ENCODE measurements around the gene PPP2R3A.
A peak's percentile ranks its signal among the peaks of the same experiment; 100 is the strongest.
"Not testable (repeated sequence)": the region's sequence is repeated elsewhere in the genome, so short reads cannot be mapped to it uniquely, and the experiment has no call there.

The PPP2R3A gene

DNA sequence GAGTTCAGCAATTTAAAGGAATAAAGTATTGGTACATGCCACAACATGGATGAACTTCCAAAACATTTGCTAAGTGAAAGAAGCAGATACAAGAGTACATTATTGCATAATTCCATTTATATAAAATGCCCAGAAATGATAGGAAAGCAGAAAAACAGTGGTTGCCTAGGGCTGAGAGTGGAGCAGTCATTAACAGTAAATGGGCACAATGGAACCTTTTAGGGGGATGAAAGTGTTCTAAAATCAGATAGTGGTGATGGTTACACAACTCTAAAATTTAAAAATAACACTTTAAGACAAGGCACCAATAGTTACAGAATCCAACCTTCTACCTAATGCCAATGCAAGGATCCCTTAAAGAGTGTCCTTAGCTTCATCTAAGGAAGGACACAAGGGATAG, 196.0 kb downstream of the PPP2R3A start:
- DNase-seq: no peak

DNA sequence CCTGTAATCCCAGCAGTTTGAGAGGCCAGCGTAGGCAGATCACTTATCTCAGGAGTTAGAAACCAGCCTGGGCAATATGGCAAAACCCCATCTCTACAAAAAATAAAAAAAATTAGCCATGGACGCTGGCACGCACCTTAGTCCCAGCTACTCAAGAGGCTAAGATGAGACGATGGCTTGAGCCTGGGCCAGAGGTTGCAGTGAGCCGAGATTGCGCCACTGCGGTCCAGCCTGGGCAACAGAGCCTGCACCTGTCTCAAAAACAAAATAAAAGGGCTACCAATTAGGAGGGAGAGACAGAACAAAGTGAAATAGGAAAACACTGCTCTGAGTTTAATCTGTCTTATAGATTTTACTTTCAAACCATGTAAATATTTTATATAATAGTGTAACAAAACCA, 196.8 kb downstream of the PPP2R3A start:
- no peak for DNase-seq

DNA sequence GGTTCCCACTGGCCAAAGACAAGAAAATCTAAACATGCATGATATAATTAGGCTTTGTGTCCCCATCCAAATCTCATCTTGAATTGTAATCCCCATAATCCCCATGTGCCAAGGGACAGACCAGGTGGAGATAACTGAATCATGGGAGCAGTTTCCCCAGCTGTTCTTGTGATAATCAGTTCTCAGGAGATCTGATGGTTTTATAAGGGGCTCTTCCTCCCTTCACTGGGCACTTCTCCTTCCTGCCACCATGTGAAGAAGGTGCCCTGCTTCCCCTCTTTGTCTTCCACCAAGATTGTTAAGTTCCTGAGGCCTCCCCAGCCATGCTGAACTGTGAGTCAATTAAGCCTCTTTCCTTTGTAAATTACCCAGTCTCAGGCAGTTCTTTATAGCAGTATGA, 198.1 kb downstream of the PPP2R3A start:
- DNase-seq: not testable (repeated sequence)

DNA sequence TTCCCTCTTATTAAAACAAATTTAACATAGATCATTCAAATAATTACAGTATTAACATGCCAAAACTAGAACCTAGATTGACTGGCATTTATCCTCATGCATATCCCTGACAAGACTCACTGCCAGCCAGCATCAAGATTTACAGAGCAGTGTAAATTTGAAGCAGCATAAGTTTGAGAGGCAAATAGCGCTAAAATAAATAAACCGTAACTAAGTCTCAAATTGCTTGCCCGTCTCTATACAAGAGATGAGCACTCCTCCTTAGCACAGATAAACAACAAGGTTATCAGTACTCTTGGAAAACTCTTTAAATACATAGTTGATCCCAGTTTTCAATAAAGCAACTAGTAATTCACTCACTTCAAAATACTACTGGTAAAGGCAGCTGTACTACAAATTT, 201.0 kb downstream of the PPP2R3A start:
- peak; percentile 22 for DNase-seq

DNA sequence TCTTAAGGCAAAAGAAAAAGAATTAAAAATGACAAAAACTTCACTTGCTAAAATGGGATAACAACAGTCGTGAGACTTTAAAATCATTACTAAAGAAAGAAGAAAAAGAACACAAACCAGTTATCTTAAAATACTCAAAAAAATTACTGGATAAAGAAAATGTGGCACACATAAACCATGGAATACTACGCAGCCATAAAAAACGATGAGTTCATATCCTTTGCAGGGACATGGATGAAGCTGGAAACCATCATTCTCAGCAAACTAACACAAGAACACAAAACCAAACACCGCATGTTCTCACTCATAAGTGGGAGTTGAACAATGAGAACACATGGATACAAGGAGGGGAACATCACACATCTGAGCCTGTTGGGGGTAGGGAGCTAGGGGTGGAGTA, 202.7 kb downstream of the PPP2R3A start:
- DNase-seq: not testable (repeated sequence)

DNA sequence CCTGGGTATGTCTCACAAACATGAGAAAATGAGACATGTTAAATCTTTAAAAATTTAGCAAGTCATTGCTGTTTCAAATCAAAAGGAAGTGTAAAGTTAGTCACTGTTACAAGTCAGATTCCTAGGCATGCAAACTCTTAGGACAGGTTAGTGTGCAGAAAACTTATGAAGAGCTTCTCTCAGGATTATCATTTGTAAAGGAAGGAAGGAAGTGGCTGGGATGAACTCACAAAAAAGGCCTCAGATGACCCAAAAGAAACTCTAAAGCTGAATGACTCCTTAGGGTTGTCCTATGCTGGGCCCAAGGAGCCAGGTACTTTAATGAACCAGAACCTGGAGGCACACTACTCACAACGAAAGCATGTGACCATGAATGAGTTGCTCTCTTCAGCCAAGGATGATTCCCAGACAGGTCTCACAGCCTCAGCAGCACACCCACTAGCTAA, 205.6 kb downstream of the PPP2R3A start:
- no peak for DNase-seq

DNA sequence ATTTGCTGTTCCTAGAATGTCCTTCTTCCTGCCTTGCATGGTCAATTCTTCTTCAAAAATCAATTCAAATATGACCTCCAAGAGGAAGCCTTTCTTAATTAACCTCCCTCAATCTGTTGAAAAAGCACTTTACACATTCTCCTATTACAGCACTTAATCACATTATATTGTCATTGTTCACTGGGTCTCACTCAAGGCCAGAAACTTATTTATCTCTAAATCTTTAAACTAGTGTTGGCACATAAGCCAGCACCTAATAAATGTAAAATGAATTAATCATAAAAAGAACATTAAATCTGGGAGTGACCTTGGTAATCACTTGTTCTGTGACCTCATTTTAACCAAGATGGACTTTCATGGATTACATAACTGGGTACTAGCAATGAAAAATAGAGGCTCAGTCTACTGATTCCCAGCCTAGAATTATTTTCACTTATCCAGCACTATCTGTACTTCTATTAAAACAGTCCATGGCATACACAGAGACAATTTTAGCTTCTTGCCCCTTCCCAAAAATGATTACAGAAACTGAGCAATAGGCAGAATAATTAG, 208.5 kb downstream of the PPP2R3A start:
- DNase-seq: no peak

DNA sequence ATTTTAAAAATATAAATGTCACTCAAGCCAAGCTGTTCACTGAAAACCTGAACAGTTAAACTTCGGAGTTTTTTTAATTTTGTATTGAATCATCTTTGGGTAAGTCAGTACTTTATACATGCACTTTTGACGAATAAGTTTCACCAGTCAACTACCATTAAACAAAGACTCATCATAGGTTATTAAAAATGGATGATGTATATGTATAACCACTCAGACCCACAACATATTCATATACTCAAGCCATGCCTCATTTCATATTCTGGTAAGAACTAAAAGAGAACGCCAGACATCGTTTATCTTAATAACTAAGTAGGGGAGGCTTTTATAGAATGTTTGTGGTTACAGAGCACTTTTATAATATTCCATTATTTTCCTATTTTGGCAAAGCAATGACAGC, 212.3 kb downstream of the PPP2R3A start:
- peak; percentile 38 for DNase-seq

DNA sequence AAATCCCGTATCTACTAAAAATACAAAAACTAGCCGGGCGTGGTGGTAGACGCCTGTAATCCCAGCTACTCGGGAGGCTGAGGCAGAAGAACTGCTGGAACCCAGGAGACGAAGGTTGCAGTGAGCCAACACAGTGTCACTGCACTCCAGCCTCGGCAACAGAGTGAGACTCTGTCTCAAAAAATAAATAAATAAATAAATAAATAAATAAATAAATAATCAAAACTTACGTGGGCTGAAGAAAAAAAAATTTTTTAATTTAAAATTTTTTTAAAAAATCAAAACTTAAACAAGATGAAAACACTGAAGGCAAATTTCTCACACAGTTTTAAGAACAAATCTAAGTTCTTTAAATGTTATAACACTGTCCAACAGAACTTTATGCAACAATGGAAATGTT, 216.2 kb downstream of the PPP2R3A start:
- no peak for DNase-seq

DNA sequence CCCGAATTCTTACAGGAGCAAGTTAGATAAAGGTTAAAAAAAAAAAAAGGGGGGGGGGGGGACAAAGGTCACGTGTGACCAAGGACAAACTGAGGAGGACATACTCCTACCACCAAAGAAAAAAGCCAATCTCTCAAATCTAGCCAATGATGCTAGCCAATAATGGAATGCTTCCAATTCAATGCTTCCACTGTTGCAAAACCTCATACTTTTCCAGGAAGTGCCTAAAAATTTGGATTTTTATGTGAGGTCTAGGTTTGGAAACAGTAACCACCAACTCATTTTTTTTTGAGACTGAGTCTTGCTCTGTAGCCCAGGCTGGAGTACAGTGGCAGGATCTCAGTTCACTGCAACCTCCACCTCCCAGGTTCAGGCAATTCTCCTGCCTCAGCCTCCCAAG, 219.2 kb downstream of the PPP2R3A start:
- DNase-seq: no peak

DNA sequence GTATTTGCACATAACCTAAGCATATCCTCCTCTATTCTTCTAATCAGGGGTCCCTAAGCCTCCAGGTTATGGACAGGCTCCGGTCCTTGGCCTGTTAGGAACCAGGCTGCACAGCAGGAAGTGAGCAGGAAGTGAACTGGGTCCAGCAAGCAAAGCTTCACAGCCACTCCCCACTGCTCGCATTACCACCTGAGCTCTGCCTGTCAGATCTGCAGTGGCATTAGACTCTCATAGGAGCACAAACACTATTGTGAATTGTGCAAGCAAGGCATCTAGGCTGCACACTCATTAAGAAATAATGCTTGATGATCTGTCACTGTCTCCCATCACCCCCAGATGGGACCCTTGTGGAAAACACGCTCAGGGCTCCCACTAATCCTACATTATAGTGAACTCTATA, 220.8 kb downstream of the PPP2R3A start:
- DNase-seq: no peak

DNA sequence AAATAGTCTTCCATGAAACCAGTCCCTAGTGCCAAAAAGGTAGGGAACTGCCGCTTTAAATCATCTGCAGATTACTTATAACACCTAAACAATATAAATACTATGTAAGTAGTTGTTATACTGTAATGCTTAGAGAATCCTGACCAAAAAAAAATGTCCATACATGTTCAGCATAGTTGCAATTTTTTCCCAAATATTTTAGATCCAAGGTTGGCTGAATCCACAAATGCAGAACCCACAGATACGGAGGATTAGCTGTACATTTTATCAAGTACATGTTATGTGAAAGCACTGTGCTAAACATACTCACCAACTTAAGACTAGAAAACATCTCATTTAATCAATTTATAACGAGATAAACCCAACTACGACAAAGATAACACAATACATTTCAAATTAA, 221.3 kb downstream of the PPP2R3A start:
- no peak for DNase-seq

DNA sequence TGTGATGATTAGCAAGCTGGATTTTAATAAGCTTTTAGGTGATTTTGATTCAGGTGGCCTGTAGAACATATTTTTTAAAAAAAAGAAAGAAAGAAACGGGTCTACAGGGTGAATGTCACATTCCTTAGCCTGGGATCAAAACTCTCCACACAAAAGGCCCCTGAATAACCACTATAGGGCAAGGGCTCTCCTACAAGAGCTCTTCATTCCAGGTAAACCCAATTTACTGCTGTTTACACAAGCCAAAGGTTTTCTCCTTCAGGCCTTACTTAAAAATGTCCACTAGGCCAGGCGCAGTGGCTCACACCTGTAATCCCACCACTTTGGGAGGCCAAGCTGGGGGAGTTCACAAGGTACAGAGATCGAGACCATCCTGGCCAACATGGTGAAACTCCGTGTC, 222.3 kb downstream of the PPP2R3A start:
- DNase-seq: no peak

DNA sequence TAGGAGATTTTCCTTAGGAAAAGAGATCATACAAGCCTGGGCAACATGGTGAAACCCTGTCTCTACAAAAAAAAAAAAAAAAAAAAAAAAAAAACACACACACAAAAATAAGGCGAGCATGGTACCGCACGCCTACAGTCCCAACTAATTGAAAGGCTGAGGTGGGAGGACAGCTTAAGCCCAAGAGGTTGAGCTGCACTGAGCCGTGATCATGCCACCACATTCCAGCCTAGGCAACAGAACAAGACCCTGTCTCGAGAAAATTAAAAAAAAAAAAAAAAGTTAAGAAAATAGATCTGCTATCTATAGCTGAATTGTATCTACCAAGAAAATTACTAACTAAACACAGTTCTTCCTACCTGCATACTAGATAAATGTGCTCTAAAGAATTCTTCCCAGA, 223.5 kb downstream of the PPP2R3A start:
- no peak for DNase-seq

DNA sequence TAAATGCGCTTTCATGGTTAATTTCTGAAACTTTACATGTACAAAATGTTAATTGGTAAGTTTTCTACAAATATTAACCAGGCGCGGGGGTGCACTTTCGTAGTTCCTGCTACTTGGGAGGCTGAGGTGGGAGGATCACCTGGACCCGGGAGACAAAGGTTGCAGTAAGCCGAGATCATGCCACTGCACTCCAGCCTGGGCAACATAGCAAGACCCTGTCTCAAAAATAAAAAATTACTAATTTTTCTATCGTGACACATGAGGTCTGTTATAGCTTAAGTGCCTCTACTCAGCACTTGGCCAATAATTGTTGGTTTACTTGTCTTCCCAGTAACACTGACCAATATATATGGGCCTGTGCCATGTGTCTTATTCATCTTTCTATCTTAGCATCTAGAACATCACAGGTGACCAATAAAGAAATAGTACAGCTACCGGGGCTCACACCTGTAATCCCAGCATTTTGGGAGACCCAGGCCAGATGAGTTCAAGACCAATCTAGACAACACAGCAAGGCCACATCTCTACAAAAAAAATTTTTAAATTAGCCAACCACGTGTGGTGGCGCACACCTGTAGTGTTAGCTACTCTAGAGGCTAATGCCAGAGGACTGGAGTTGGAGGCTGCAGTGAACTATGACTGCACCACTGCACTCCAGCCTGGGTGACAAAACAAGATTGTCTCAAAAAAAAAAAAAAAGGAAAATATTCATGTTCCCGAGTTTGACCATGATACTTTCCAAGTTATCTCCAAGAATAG, 224.5 kb downstream of the PPP2R3A start:
- DNase-seq: no peak

DNA sequence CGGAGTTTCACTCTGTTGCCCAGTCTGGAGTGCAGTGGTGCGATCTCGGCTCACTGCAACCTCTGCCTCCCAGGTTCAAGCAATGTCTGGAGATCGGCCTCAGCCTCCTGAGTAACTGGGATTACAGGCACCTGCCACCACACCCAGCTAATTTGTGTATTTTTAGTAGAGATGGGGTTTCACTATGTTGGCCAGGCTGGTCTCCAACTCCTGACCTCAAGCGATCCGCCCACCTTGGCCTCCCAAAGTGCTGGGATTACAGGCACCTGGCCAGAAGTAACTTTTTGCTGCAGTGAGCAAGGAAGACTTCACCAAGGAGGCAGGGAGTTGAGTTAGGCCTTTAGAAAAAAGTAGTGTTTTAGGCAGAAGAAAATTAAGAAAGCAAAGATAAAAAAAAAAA, 226.7 kb downstream of the PPP2R3A start:
- DNase-seq: not testable (repeated sequence)

DNA sequence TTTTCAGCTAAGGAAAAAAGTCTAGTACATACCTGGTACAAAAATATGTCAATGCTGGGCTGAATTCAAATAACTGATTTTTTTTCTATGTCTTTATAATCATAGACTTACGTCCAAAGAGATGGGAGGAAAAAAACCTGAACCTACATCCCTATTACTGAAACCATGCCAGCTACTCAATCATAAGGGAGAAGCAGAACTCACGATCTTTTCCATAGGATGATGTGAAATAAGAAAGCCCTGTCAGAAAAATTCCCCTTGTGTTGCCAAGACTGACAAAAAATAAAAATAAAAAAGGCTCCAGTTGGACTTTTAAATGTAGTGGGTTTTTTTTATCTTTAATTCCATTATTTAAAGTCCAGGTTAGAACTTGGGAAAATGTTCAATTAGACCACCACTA, 227.3 kb downstream of the PPP2R3A start:
- no peak for DNase-seq

DNA sequence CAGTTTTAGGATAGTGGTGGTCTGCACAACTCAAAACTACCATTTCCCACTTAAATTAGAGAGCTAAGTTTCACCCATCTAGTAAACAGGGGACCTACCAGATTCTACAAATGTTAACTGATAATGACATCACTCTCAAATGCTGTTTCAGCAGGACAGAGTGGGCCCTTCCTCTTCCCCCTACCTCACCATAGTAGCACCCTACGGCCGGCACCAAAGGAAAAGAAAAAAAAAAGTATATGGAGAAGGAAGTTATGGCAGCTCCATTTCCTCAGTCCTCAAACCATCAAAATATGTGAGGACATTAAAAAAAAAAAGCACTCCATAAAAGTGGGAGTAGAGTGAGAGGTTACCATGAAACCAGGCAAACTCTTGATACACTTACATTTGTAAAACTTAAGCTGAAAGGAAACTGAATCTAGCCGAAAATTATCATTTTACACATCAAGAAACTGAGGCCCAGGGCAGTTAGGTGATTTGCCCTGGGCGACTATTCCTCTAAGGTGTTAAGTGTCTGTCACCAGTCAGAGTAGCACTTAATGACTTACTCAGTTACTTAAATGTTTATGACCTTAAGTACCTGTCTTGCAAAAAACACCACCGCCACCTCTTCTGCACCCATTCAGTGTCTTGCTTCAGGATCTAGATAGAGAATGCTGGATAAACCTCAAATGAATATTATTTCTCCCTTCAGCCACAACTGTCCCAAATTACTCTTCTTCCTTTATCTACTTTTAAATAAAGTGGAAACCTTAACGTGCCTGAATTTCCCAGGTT, 227.9 kb downstream of the PPP2R3A start:
- peak; percentile 21 for DNase-seq

DNA sequence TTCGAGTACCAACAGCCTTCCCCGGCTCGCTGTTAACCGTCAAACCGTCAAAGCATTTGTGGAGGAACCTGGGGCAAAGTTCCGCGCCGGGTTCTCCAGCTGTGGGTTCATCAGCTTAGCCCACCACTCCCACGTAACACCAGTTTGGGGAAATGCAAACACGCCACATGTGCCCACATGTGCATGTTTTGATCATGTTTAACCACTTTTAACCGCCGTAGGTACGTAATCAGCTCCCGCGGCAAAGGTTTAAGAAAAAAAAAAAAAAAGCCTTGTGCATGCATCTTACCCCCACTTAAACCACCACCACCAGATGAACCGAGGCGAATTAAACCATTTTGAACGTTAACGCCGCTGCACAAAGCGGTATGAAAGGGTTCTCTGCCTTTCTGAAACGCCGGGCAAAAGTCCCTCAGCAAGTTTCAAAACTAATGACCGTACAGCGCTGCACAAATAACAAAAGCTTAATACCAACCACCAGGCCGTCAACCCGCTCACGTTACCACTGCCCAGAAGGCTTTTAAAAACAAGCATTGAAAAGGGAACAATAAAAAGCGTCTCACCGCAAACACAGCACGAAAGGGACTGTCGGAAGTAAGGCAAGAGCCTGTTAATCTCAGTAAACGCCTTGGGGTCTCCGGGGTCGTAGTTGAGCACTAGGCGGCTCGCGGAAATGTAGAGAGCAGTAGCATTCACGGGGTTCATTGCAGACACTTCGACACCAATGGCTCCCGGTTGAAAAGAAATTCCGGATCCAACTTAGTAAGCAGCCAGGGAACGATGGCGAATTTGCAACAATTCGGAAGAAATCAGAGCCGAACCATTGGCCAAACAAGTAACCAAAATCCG, 229.1 kb downstream of the PPP2R3A start:
- peak; percentile 34 for DNase-seq

DNA sequence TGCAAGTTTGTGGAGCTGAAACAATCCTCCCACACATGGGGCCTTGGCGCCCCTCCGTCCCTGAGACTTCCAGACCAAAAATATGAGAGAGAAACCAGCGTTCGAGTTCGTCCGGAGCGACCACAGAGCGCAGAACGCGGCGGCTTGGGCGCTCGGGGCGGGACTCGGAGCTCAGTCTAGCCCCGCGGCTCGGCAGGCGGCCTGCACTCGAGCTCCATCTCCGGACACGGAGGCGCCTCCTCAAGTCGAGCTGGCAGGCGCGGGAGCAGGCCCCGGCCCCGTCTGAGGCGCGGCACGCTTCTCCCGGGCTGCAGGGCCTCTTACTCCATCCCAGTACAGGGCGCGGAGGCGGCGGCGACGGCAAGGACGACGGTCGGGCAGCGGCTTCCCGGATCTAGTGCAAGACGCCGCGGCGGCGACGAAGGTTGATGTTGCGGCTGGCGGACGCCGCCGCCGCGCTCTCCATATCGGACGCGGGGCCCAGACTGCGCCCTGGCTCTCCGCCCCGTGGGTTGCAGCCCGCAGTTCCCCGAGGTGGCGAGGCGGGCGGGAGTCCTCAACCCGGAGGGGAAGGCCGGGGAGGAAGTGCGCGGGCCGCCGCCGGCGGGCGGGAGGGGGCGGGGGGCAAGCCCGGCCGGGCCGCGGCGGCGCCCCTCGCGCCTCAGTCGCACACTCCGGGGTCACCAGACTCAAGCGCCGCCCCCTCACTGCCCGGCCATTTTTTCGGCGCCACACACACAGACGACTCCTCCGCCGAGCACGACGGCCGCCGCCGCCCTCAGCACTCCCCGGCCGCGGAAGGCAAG, 229.9 kb downstream of the PPP2R3A start:
- DNase-seq: peak; percentile 66

DNA sequence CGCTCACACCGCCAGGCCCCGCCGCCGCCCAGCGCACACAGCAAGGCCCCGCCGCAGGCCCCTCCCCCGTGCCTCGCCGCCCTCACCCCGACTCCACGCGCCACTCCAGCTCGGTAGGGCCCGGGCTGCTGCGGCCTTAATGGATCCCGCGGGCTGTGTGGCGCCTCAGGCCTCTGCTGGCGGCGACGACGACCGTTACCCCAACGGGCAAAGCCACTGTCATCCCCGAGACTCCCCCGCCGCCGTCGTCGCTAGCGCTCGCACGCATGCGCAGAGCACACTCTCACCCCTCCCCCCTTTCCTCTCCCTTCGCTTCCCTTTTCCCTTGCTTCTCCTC, 230.5 kb downstream of the PPP2R3A start, which contains the start of gene MSL2:
TSS of gene MSL2 (minus strand) at position 272 of the 337 bp plus-strand sequence. CDS start 1,222 bp downstream, outside the sequence.
- DNase-seq: no peak
